Heart right ventricle (tissue), 16 donors: ENCODE measurements around the gene TBCK. TPM values are rescaled to one million over a fixed set of nuclear protein-coding genes. Genes with fewer than 3 reads are reported as not detected.

ENCODE experiments used
- ATAC-seq, 8 donors: fragments of 200-7000 bp; cut with Tn5 transposase; one replicate each; pipeline ENCODE4 v1.9.1; 2020; ENCODE audit warnings: mild to moderate bottlenecking in 8 of 8, moderate library complexity in 8 of 8, moderate number of reproducible peaks in 1 of 8
- DNase-seq, 2 donors: peaks; one replicate each; pipeline ENCODE4 v3.0.0-alpha.2; 2020
- H3K27ac ChIP-seq, 10 donors: fragments of 200-600 bp; sonication (generic) in 2 of 10; one replicate each; pipeline versions ENCODE4 v1.5.0 to v1.8.0; 2020 to 2022; ENCODE audit warnings: mild to moderate bottlenecking in 3 of 10
- H3K27me3 ChIP-seq, 7 donors: fragments of 200-600 bp; one replicate each; pipeline ENCODE4 v1.8.0; 2021 to 2022; ENCODE audit warnings: mild to moderate bottlenecking in 2 of 7
- H3K36me3 ChIP-seq, 9 donors: fragments of 200-600 bp; sonication (generic) in 1 of 9; one replicate each; pipeline versions ENCODE4 v1.5.0 to v1.8.0; 2020 to 2022; ENCODE audit warnings: mild to moderate bottlenecking in 2 of 9
- H3K4me1 ChIP-seq, 9 donors: fragments of 200-600 bp; sonication (generic) in 1 of 9; one replicate each; pipeline versions ENCODE4 v1.5.0 to v1.8.0; 2020 to 2022; ENCODE audit warnings: mild to moderate bottlenecking in 4 of 9
- H3K4me3 ChIP-seq, 10 donors: fragments of 200-600 bp; sonication (generic) in 2 of 10; one replicate each; pipeline versions ENCODE4 v1.5.0 to v1.8.0; 2020 to 2022; ENCODE audit warnings: mild to moderate bottlenecking in 7 of 10, moderate library complexity in 2 of 10
- H3K9me3 ChIP-seq, 11 donors: fragments of 200-600 bp in 10 of 11; sonication (generic) in 2 of 11; one replicate each; pipeline versions ENCODE4 v1.5.0 to v1.8.0; 2013 to 2022; ENCODE audit warnings: mild to moderate bottlenecking in 2 of 11, control low read depth in 1 of 11, moderate library complexity in 1 of 11
- CTCF ChIP-seq, 9 donors: fragments of 200-600 bp; sonication (generic) in 2 of 9; IDR thresholded peaks; one replicate each; pipeline versions ENCODE4 v1.5.0 to v1.8.0; 2021 to 2022; ENCODE audit warnings: antibody characterized with exemption in 9 of 9, mild to moderate bottlenecking in 5 of 9, moderate library complexity in 1 of 9
- WGBS, 2 donors: extraction: QIAGEN DNeasy Blood & Tissue Kit; methylation state at CpG; one replicate each; pipeline ENCODE4 v1.1.7; 2013; ENCODE audit warnings: inconsistent platforms in 1 of 2; 5-methylcytosine and 5-hydroxymethylcytosine counted together
- intact Hi-C, 10 donors: fragments of 100-400 bp; cut with DNase I; formaldehyde crosslinking; loops; one replicate each; pipeline versions ENCODE4 v1.11.1 to v1.14.2; 2022
- polyA plus RNA-seq, 2 donors: library from polyadenylated mRNA; stranded (reverse); fragments of 200-250 nt; gene quantifications; one replicate each; pipeline ENCODE4 v1.2.3, GENCODE V29; 2013
- total RNA-seq, 10 donors: library from RNA; stranded (reverse); fragmentation: NEBNext Ultra II Directional in 3 of 10; extraction: Animal tissue kit (Norgen Biotek cat#: 25700) in 3 of 10; gene quantifications; one replicate each; pipeline versions ENCODE4 v1.2.1 to v1.2.4, GENCODE V29; 2021 to 2023
- donor health status: Arrhythmogenic right ventricular cardiomyopathy.
- donor health status: ischemic (EF 13 %, LVEDD 7.1; RV severe dilation, severe dysfunction).
- donor health status: healthy with polysubstance abuse.
- donor health status: DM: no; HTN: yes; CAD: no.
- donor health status: DM: no; HTN: no; CAD: no.
- donor health status: ischemic (EF 25% LVEDD 6.9; RV normal size, moderate dysfunction).
- donor health status: ischemic (EF 25% LVEDD 5.7; RV mildly dilated, moderate dysfunction).
- donor health status: healthy.
- donor health status: DM: yes; HTN: yes; CAD: no.
- donor health status: Ischemic cardiomyopathy.
- donor health status: ischemic (EF 35%, LVEDD 5.7; RV mildly dilated, moderate dysfunction).
- donor health status: nonischemic (EF 11% LVEDD 7.7; RV severe dilation, severe dysfunction).
- donor health status: DM: yes; HTN: yes; CAD: no.
- donor health status: PGD.
- donor health status: ischemic (EF 29% LVEDD 5.4; RV normal size, mild dysfunction).
- donor health status: nonischemic (EF 23%, LVEDD 6.1; RV moderate dilation, normal function).

TBCK gene
- total and polyA plus RNA-seq, 12 donors: 5.0 to 22.8 (median 17.4) TPM

- Histone ChIP-seq H3K27ac (peak overlapping the region in 7 of 10 donors; percentile 54 to 78 (median 68)), H3K27me3 (no peaks in the 10 kb centered on the region), H3K9me3 (peaks cover 0 to 5% (median 0%) of the 10 kb centered on the region in 11 donors), H3K36me3 (no peaks in the 10 kb centered on the region), H3K4me3 (no peak overlapping the region), H3K4me1 (peaks cover 0 to 33% (median 21%) of the 10 kb centered on the region in 9 donors)
- intact Hi-C loops: no loop called here
- 92% methylated on average over 8 of the region's 8 CpGs for WGBS, 2 donors
- DNase-seq: no peak
- TF ChIP-seq CTCF (IDR thresholded peaks at IDR 0.05): no peak
- ATAC-seq: no peak
Observed at GRCh38 chr4:105991726-105992125, 324.3 kb downstream of the TBCK start.

Other genes starting within 250 kb of the TBCK start
- 10 to 100 TPM; 33.0 to 38.6 (median 36.0) TPM for gene AIMP1, start 341 bp upstream of the TBCK start, total RNA-seq
- 10 to 100 TPM; 22.8 to 25.5 TPM for gene AIMP1, start 341 bp upstream of the TBCK start, polyA plus RNA-seq
- gene GIMD1, start 52.6 kb upstream of the TBCK start, total RNA-seq: not detected
- not detected for gene GIMD1, start 52.6 kb upstream of the TBCK start, polyA plus RNA-seq